Forelimb muscle (tissue), 1 donor: ENCODE measurements around the gene SMOC1. TPM values are rescaled to one million over a fixed set of nuclear protein-coding genes. Genes with fewer than 3 reads are reported as not detected.

Experiments used
- DNase-seq: peaks from one replicate; pipeline ENCODE4 v3.0.0-alpha.2; 2013; ENCODE audit warnings: low read depth
- polyA plus RNA-seq: library from polyadenylated mRNA; unstranded; fragments of 120-200 nt; gene quantifications from one replicate; pipeline ENCODE4 v1.2.1, GENCODE V29; 2013; ENCODE audit not compliant: insufficient read length

The SMOC1 gene
- polyA plus RNA-seq, 1 donor: 5.1 TPM

DNA sequence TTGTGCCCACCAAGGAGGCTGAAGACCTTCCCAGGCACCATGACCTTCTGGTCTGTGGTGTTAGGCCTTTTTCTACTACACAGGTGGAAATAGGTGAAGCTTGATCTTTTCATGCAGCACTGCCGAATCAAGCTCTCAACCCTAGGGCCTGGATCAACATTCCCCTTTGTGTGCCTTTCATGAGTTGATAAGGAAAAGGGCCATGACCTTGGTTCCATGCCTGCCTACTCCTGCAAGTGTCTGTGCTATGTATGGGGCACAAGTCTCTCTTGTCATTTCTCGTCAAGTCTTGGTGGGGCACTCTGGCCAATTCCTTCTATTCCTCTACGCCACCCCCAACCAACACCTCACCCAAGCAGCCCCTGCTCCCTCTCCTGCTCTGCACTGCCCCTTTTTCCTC lies 155.0 kb downstream of the SMOC1 start:
- no peak for DNase-seq

DNA sequence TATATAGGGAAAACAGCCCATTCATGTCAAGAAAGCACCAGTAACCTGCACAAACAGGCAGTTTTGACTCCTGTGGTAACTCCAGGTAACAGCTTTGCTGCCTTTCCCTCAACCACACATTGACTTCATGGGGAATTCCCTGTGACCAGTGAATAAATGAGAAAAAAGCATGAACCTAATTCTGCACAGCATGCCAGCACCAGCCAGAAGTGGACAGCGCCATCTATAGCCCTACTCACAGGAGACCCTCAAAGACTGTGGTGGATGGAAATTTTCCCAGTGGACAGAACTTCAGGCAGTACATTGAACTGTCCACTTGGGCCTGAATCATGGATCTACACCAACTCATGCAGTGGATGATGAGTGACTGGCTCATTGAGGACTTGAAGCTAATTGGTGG lies 157.4 kb downstream of the SMOC1 start:
- no peak for DNase-seq

DNA sequence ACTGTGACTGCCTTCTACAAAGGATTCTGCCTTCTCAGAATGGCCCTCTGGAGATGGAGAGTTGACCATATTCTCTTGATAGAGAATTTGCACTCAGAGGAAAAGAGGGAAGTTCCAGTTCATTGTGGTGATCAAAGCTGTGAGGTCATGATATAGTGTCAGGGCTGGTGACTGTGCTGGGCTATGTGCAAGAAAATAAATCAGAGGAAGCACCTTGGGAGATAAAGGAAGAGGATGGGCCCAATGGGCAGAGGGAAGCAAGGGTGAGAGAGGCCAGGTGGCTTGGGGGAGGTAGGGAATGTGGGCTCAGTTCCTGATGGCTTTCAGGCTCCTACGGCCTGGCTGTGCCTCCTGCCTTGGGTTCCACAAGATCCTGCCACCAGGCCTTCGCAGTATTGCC lies 163.8 kb downstream of the SMOC1 start:
- DNase-seq: no peak

DNA sequence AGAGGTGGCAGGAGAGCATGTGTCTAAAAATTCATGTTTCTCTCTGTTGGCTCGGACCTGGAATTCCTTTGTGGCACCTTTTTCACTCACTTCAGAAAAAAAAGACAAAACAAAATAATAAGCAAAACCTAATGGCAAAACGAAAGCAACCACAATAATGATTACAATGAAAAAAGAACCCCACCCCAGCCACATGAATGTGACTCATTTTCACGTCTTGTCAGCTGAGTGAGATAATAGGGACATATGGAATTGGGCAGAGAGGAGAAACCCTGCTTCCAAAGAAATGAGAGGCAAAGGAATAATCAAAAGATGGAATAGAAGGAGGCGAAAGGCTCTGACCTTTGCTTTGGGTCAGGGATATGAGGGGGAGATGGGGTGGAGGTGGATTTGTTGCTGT lies 166.1 kb downstream of the SMOC1 start:
- DNase-seq: no peak

DNA sequence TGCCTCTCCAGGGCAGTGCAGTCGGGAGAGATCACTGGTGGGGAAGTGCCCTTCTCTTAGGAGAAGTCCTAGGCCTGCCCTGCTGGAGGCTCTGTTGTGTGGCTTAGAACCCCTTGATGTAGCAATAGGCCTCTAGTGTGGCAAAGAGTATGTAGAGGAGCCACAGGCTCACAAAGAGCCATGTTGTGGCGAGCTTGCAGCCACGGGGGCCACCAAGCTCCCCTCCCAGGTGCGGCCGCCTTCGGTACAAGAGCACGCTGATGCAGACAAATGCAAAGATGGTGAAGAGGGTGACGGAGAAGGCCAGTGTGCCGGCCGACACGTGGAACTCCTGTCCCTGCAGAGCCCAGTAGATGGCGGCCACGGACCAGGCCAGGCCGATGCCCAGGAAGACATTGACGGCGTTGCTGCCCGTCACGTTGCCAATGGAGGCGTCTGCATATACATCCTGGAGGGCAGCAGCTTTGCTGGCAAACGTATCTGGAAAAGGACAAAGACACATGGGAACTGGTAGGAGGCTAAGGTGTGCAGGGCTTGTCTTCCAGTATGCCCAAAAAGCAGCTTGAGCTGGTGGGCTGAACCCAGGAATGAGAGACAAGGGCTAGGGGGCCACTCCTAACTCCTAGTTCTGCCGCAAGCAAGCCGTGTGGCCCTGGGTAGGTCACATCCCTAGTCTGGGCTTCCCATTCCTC lies 166.8 kb downstream of the SMOC1 start:
- DNase-seq: no peak

DNA sequence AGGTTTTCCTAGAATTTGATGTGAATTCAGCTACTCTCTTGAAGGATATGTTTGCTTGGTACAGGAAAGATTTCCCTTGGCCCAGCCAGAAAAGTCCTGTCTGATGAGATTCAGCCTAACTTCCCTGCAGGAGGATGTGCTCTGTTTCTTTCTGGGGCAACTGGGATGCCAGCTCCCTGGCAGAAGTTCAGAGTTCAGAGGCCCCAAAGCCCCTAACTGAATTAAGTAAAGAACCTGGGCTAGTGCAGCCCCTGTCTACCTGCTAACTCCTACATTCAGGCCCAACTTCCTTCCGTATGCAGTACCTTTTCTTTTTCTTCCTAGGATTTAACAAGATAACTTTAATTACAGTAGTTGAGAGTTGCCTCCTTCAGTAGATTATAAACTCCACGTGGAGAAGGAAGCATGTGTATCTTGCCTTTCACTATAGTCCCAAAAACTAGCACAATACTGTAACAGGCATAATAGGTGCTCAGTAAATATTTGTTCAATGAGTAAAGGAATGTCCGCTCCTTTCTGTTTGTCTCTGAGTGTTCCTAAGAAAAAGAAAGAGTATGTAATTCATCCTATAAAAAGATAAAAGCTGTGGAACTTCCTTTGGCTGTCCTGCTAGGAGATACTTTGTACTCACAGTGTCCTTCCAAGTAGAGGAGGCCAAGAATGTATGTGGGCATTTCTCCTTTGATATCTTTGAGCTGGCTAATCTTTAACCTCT lies 168.5 kb downstream of the SMOC1 start:
- no peak for DNase-seq

DNA sequence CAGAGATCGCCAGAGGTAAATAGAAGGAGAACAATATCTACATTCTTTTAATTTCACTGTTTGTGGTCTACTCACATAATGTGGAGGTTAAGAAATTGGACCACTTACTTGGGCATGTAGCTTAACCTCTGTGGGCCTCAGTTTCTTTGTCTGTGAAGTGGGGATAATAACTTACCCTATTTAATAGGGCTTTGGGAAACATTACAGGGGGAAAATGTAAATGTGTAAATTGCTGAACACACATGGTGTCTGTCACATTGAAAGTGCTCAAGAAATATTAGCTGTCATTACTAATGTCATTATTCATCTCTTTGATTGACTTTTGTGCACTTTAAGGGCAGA lies 169.1 kb downstream of the SMOC1 start:
- no peak for DNase-seq

DNA sequence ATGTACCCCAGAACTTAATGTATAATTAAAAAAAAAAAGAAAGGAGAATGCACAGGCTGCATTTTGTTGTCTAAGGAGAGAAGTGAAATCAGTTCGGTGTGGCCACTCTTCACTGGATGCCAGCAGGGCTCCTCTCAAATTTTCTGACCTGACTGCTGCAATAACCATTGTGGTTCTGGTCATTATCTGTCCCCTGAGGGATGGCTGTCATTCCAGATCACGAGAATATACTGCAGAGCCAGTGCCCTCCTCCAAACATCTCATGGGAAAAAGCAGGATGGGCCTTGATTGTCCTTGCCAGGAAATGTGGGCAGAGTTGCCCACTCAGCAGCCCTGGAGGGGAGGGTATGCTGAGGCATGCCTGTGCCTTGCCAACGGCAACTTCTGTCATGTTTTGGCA lies 170.4 kb downstream of the SMOC1 start:
- DNase-seq: no peak

DNA sequence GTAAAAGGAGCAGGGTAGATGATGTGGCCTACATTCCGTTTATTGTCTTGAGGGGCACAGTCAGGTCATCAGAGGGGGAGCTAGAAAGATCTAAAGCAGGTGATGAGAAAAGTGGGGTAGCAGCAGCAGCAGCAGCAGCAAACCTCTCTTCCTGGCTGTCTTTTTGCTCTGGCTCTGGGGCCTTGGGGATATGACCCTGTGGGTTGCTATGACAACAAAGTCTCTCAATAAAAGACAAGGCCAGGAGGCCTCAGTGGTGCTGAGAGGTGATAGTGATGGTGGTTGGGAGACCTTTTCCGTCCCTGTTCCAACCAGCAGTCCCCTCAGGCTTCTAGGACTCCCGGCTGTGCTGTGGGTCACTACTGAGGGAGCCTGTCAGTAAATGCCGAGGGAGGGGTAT lies 170.9 kb downstream of the SMOC1 start:
- no peak for DNase-seq

DNA sequence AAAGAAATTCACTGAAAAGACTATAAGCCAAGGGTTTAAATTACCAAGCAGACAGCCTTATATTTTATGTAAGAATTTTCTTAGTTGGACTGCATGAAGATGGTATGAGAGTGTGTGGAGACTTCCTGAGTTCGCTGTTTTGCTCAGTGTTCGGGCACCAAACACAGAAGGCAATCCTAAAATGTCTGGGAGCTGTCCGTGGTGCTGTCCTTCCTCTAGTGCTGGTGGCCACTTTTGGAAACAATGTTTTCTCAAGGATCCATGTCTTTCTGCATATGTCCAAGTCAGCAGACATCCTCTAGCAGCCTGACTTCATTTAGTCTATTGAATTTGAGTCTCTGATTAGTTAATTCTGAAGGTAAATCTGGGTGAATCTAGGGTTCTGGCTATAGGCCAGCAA lies 173.8 kb downstream of the SMOC1 start:
- DNase-seq: no peak

DNA sequence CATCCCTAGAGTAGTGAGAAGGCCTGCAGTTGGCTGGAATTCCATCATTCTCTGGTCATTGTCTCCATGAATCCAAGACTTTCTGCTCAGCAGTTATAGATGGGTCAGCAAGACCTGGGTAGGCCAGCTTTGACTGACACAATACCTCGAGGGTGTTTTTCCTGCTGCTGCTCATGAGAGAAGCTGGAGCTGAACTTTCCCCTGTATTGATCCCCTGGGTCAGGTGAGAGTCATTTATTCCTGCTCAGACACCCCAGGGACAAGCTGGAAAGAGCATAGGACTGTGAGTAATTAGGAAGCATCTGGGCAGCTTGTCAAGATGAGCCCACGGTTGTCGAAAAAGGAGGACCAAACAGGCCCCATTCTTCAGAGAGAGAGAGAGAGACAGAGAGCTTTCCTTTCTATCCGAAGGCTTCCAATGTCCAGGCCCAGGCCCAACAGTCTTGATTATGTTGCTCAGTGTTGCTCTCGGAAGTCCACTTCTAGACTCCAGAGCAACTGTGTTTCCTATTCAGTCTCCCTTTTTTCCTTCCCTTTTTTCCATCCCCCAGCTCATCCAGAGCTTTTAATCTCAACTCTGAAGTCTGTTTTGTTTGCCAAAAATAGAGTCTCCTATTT lies 178.4 kb downstream of the SMOC1 start:
- DNase-seq: no peak

DNA sequence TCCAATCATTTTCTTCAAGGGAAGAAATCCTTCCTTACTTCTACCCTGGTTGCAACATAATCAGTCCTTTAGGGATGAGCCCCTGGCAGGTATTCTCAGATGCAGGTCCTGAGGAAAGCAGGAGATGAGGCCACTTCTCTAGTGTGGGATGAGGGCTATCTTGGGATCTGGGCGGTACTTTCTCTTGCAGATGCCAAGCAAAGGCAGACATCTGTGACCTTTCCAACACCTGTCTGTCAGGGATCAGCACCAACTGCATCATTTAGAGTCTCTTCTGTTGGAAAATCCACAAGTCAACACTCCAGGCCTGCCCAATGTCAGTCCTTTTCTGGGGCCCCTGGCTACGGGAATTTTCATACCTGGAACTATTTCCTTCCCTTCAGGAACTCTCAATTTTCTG lies 180.3 kb downstream of the SMOC1 start:
- DNase-seq: no peak

DNA sequence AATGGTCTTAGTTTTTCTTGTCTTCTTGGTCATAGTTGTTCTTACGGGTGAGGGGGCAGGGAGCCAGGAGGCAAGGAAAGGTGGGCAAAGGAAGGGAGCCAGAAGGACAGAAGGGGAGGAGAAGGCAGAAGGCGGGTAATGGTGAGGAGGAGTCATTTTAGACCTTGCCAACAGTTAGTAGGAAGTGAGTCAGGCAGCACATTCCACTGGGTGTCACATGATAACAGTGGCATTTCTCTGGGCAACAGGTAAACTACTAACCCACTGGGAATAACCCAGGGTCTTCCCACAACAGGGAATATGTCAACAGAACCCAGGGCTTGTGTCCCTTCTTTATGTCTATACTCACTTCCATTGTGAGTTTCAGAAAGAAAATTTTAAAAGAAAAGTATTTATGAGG lies 181.9 kb downstream of the SMOC1 start:
- DNase-seq: no peak

DNA sequence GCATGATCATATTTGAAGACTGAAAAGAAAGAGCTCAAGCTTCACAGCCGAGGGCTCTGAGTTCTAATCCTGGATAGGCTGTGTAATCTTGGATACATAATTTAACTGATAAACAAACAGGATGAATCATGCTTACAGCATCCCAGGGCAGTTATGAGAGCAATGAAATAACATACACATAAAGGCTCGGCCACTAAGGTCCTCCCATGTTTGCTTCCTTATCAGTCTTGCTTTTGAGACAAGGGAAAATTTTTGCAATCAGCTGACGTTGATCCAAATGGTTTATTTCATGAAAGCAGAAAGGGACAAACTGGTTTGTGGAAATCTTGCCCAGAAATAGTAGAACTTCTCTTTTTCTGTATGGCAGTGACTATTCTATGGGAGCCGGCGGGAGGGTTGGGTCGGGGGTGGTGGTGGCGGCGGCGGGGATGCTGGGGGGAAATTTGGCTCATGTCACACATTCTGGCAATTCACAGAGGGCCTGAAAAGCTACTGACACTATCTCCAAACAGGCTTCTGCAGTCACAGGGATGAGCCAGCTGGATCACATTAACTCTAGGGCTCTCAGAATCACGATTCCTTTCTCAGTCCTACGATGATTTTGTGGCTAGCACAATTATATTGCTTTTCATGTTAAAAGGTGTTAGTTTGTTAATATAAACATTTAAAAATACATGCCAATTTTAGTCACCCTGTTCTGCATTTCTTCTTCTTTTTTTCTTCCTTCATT lies 185.1 kb downstream of the SMOC1 start:
- no peak for DNase-seq

DNA sequence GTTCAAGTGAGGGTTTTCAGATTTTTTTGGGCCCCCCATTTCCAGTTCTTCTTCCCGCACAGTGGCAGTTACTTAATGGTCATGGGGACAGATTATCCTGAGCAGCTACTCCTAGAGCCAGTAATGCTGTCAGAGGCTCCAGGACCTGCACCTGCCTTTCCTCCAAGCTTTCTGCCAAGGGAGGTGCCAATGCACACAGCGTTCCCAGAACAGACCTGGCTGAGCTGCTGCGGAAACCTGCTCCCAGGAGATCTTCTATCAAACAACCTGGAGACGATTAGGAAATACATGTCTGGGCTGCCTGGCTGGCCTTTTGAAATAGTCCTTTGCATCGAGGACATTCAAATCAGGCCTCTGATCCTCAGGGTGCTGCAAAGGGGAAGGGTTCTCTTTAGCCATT lies 188.6 kb downstream of the SMOC1 start:
- no peak for DNase-seq

DNA sequence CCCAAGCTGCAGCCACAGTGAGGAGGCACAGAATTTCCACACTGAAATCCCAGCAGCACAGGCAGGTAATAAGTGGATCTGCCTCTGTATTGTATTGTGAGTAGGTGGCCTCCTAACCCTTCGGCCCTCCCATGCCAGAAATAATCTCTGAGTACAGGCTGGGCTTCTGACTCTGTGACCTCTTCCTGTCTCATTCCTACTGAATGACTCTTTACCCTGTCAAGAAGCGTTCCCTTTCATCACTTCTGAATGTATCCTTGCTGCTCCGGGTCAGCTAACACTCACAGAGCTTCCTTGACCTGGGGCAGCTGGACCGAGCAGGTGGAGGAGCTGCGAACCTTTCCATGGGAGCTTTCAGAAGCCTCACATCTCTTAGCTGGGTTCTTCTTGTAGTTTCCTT lies 190.0 kb downstream of the SMOC1 start:
- no peak for DNase-seq

DNA sequence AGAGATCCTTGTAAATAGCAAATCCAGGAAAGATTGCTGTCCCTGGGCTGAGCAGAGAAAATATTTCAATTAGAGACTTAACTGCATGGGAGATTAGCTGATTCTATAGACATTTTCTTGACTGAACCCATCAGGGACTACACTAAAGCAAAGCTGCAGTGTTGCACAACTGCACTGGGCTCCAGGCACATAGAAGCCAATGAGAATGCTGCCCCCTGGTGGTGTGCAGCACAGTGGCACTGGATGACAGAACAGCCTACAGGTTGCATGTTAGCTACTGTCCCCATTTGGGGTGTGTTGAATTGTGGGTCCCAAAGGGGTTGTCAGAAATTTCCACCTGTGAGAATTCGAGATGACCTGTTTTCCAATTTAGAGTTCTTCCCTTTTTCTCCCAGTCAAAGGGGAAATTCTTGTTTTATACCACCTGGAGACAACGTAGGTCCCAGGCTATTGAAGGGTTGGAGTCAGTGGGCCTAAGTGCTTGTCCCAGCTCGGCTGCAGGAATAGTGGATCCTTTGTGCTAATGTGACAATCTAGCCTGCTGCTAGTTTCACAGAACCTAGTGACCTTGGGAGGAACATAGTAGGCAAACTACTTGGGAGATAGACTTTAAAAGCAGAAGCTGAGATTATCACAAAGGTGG lies 194.8 kb downstream of the SMOC1 start:
- no peak for DNase-seq

DNA sequence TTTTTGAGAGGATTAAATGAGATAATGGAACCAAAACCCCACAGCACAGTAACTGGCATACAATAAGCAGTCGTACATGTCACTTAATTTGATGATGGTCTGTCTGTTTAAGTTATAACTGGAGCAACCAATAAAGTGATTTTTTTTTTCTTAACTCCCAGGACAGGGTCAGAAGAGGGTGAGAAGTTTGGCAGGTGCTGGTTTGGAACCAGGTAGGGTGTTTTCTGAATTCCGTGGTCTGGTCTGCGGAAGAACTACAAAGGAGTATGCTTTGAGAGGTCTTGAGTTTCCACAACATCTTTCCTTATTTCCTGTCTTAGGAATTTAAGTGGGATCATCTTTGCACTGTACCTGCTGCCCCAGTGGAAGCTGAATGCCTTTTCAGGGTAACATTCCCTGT lies 197.8 kb downstream of the SMOC1 start:
- DNase-seq: no peak

DNA sequence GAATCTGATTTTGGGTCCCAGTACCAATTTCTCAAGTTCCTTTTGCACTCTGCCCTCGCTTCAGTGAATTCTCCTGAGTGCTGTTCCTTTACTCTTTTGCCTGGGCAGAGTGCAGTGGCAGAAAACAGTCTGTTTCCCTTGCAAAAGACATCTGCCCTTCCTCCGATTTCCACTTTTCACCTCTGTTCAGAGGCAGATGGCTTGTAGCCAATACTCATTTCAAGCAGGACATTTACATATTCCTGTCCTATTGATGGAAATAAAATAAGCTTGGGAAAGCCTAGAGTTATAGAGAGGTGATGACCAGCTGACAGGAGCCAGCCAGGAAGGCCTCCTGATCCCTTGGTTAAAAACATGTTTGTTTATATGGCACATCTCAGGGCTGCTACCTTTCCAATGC lies 198.5 kb downstream of the SMOC1 start:
- DNase-seq: no peak

DNA sequence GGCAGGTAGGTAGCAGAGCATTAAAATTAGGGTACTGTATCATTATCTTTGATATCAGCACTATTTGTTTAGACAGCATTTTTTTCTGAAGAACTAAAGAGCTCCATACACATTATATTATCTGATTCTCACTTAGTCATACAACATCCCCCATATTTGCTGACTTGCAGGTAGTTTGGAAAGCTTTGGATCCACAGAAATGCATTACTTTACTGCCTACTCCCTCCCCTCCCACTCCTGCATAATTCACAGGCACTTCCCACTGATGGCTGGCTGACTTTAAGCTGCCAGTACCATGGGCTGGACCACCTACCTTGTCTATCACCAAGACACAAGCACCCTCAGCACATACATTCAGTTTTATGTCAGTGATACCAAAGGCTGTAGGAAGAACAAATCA lies 199.1 kb downstream of the SMOC1 start:
- no peak for DNase-seq

DNA sequence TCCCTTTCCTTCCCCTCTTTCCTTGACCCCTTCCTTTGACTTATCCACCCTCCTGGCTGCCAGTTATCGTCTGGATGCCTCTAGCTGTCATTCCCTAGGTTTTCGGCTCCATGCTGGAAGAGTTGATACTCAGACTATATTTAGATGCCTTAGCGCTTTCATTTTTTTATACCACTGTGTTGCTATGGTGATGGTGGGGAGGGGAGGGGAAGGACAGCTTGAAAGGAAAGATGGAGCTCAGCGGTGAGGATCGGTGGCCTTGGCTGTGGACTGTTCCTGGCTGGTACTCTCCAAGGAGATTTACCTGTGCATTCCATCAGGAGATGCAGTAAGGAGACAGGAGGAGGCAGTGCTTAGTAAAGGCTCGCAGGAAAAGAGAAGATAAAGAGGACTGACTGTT lies 200.9 kb downstream of the SMOC1 start:
- DNase-seq: no peak
